Pancreas (tissue), 10 donors: ENCODE results near the gene CLNK. TPM values are rescaled to one million over a fixed set of nuclear protein-coding genes. Genes with fewer than 3 reads are reported as not detected.

Source experiments
- ATAC-seq, 4 donors: fragments of 200-7000 bp; cut with Tn5 transposase; one replicate each; pipeline versions ENCODE4 v1.8.0 to v1.9.1; 2020; ENCODE audit warnings: mild to moderate bottlenecking in 4 of 4, moderate library complexity in 4 of 4
- DNase-seq, 6 donors: peaks; one replicate each; pipeline ENCODE4 v3.0.0-alpha.2; 2020
- FAIRE-seq: peaks from 2 replicates; lab custom pipeline; 2012; peaks lifted over from hg19 to GRCh38; lab: Jason Lieb, UNC
- H3K27ac ChIP-seq, 4 donors: fragments of 200-600 bp; sonication (generic); 1 replicate in 3 of 4; 2 replicates in 1 of 4; pipeline versions ENCODE4 v1.5.0 to v1.8.0; 2020
- H3K27me3 ChIP-seq, 4 donors: fragments of 200-600 bp; one replicate each; pipeline ENCODE4 v1.8.0; 2021
- H3K36me3 ChIP-seq, 3 donors: fragments of 200-600 bp; sonication (generic) in 1 of 3; one replicate each; pipeline versions ENCODE4 v1.5.0 to v1.8.0; 2020 to 2021
- H3K4me1 ChIP-seq, 3 donors: fragments of 200-600 bp; one replicate each; pipeline ENCODE4 v1.8.0; 2021
- H3K4me3 ChIP-seq, 4 donors: fragments of 200-600 bp; sonication (generic) in 2 of 4; one replicate each; pipeline versions ENCODE4 v1.5.0 to v1.8.0; 2020 to 2021
- H3K9me3 ChIP-seq, 4 donors: fragments of 200-600 bp; one replicate each; pipeline ENCODE4 v1.8.0; 2021
- CTCF ChIP-seq, 4 donors: fragments of 200-600 bp; sonication (generic) in 3 of 4; IDR thresholded peaks; one replicate each; pipeline versions ENCODE4 v1.5.0 to v1.8.0; 2021; ENCODE audit warnings: antibody characterized with exemption in 4 of 4
- WGBS, 2 donors: extraction: QIAGEN DNeasy Blood & Tissue Kit; methylation state at CpG; one replicate each; pipeline ENCODE4 v1.1.7; 2013; 5-methylcytosine and 5-hydroxymethylcytosine counted together
- intact Hi-C, 3 donors: fragments of 100-400 bp; cut with DNase I; formaldehyde crosslinking; loops; one replicate each; pipeline versions ENCODE4 v1.11.1 to v1.14.2; 2022
- polyA plus RNA-seq, 2 donors: library from polyadenylated mRNA; stranded (reverse); fragments of 200-250 nt; gene quantifications; one replicate each; pipeline ENCODE4 v1.2.3, GENCODE V29; 2013
- total RNA-seq, 6 donors: library from RNA; stranded (reverse); fragmentation: NEBNext Ultra II Directional in 4 of 6; extraction: Animal tissue kit (Norgen Biotek cat#: 25700) in 4 of 6; gene quantifications; one replicate each; pipeline versions ENCODE4 v1.2.1 to v1.2.4, GENCODE V29; 2021 to 2023
- donor health status: healthy with polysubstance abuse.
- donor health status: DM: no; HTN: no; CAD: no; lungs with moderate emphysema.
- donor health status: DM: no; HTN: no; CAD: no.
- donor health status: control.
- donor health status: control.
- donor health status: Bipolar disorder and iron deficiency.
- donor health status: DM: yes; HTN: yes; CAD: no.
- donor health status: DM: no; HTN: no; CAD: no.
- donor health status: DM: no; HTN: no; CAD: no.
- donor health status: DM: yes; HTN: yes; CAD: no.

CLNK gene
- total and polyA plus RNA-seq, 8 donors, result 0.02 to 0.19 (median 0.09) TPM; not detected in 2

DNA sequence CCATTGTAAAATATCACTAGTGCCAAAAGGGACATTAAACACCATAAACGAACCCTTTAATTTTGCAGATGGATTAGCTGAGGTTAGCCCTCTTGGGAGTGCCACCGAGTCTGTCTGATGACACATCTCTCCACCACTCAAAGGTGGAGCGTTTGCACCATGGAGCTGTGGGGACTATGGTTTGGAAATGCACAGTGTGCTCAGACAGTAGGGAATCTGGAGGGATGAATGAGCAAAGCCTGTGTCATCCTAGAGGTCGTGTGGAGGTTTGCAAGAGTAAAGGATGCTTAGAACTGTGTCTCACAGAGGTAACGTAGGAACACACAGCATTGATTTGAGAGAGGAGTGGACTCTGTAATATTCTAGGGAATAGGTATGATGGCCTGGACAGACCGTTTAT lies 93.7 kb downstream of the CLNK start:
- TF ChIP-seq CTCF (IDR thresholded peaks at IDR 0.05), result no peak
- Histone ChIP-seq H3K4me1 (no peaks in the 10 kb centered on the region), H3K27me3 (no peaks in the 10 kb centered on the region), H3K27ac (no peak overlapping the region), H3K4me3 (no peak overlapping the region), H3K36me3 (no peaks in the 10 kb centered on the region), H3K9me3 (no peaks in the 10 kb centered on the region)
- FAIRE-seq (no peak), DNase-seq (no peak), ATAC-seq (no peak)
- intact Hi-C loops, result no loop called here
- WGBS, 2 donors, result 42 to 56% methylated on average over 6 of the region's 6 CpGs

GRCh38 chr4:10589799-10590198 lies 94.8 kb downstream of the CLNK start:
- Histone ChIP-seq H3K27ac (no peak overlapping the region), H3K36me3 (no peaks in the 10 kb centered on the region), H3K4me3 (no peak overlapping the region), H3K4me1 (no peaks in the 10 kb centered on the region), H3K9me3 (no peaks in the 10 kb centered on the region), H3K27me3 (no peaks in the 10 kb centered on the region)
- ATAC-seq, result no peak
- no peak for FAIRE-seq
- WGBS, 2 donors, result 53 to 58% methylated on average over 5 of the region's 5 CpGs
- no peak for DNase-seq
- intact Hi-C loops, result no loop called here
- TF ChIP-seq CTCF (IDR thresholded peaks at IDR 0.05), result no peak

- intact Hi-C loops, result no loop called here
Measured at GRCh38 chr4:10589321-10589720, 95.2 kb downstream of the CLNK start.

DNA sequence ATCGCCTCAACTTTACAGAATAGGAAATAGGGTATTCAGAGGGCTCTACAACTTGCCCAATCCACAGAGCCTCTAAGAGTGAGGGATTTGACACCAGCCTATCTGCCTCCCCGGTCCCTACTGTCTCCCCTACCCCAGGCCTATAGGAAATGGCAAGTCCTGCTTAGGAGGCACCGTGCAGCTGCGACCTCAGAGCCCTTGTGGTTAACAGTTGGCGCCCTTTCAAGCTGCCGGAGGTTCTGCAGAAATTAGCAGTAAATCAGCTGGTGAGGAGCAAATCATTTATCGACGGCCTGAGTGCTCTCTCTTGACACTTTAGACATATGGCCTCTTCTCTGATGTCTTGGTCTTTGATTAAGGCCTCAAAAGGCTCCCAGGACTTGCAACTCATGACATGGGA lies 96.9 kb downstream of the CLNK start:
- no peak for DNase-seq
- Histone ChIP-seq H3K4me1 (no peaks in the 10 kb centered on the region), H3K9me3 (no peaks in the 10 kb centered on the region), H3K27me3 (no peaks in the 10 kb centered on the region), H3K4me3 (no peak overlapping the region), H3K36me3 (no peaks in the 10 kb centered on the region), H3K27ac (no peak overlapping the region)
- ATAC-seq, result no peak
- TF ChIP-seq CTCF (IDR thresholded peaks at IDR 0.05), result no peak
- intact Hi-C loops, result no loop called here
- FAIRE-seq, result no peak
- 49 to 51% methylated on average over 8 of the region's 8 CpGs for WGBS, 2 donors

More at GRCh38 chr4:10589321-10589720, 95.2 kb downstream of the CLNK start:
- H3K9me3 ChIP-seq, result no peaks in the 10 kb centered on the region
- H3K4me1 ChIP-seq, result no peaks in the 10 kb centered on the region
- H3K4me3 ChIP-seq, result no peak overlapping the region
- no peaks in the 10 kb centered on the region for H3K27me3 ChIP-seq
- no peak for ATAC-seq
- no peaks in the 10 kb centered on the region for H3K36me3 ChIP-seq
- WGBS, 2 donors, result 54 to 68% methylated on average over 7 of the region's 7 CpGs
- no peak overlapping the region for H3K27ac ChIP-seq
- no peak for TF ChIP-seq CTCF (IDR thresholded peaks at IDR 0.05)
- DNase-seq, result no peak
- FAIRE-seq, result no peak

- no peak for TF ChIP-seq CTCF (IDR thresholded peaks at IDR 0.05)
- FAIRE-seq (no peak), ATAC-seq (no peak), DNase-seq (no peak)
- Histone ChIP-seq H3K4me1 (no peaks in the 10 kb centered on the region), H3K4me3 (no peak overlapping the region), H3K27me3 (no peaks in the 10 kb centered on the region), H3K27ac (no peak overlapping the region), H3K9me3 (no peaks in the 10 kb centered on the region), H3K36me3 (no peaks in the 10 kb centered on the region)
- 77 to 86% methylated on average over 12 of the region's 12 CpGs for WGBS, 2 donors
- intact Hi-C loops, result no loop called here
Measured at GRCh38 chr4:10587296-10587695, 97.3 kb downstream of the CLNK start.
